ENCODE results near the gene ESYT1.
A peak's percentile ranks its signal among the peaks of the same experiment; 100 is the strongest.
"Not testable (repeated sequence)": the region's sequence is repeated elsewhere in the genome, so short reads cannot be mapped to it uniquely, and the experiment has no call there.

Gene ESYT1

DNA sequence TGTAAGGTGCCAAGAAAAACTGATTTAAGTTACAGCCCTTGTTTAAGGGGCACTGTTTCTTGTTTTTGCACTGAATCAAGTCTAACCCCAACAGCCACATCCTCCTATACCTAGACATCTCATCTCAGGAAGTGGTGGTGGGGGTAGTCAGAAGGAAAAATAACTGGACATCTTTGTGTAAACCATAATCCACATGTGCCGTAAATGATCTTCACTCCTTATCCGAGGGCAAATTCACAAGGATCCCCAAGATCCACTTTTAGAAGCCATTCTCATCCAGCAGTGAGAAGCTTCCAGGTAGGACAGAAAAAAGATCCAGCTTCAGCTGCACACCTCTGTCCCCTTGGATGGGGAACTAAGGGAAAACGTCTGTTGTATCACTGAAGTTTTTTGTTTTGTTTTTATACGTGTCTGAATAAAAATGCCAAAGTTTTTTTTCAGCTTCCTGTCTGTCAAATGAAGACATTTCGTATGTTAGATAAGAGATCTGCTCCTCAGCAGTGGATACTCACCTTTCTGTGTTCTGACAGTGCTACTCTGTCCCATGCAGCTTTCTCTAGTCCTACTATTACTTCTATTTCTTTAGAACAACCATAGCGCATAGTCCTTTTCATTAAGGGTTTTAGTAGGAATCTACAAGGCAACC is 24.9 kb upstream of the ESYT1 start:
- no peak for DNase-seq (ENCODE audit: low read depth)

- DNase-seq (ENCODE audit: low read depth), result no peak
These were observed 24.3 kb upstream of the ESYT1 start for GRCh38 chr12:56103823-56104108.

DNA sequence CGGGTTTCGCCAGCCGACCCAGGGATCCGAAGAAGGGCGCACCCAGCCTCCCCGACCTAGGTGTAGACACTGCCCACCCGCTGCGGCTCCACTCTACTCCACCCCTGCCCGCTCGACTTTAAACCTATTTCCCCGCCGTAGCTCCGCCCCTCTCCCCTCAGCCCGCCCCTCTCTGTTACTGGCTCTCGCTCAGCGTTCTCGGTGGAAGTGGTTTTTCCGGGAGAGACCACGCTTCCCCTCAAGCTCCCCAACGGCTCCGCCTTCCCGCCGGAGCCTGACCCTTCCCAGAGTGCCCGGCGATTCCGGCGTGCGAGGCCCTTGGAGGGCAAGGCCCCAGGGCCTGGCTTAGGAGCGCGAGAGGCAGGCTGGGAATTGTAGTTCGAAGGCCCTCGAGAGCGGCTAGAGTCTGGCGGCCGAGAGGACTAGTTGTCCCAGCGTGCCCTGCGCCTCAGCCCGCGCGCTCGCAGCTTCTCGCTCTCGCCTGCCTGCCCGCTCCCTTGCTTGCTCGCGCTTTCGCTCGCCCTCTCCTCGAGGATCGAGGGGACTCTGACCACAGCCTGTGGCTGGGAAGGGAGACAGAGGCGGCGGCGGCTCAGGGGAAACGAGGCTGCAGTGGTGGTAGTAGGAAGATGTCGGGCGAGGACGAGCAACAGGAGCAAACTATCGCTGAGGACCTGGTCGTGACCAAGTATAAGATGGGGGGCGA is 23.8 kb upstream of the ESYT1 start, which contains the start of gene PA2G4:
TSS of gene PA2G4 (plus strand) at position 451 of the 706 bp plus-strand sequence. CDS start at position 630, 179 bp downstream.
- DNase-seq (ENCODE audit: low read depth), result peak; percentile 93

- no peak for DNase-seq (ENCODE audit: low read depth)
These were observed 23.1 kb upstream of the ESYT1 start for GRCh38 chr12:56104815-56105608.

DNA sequence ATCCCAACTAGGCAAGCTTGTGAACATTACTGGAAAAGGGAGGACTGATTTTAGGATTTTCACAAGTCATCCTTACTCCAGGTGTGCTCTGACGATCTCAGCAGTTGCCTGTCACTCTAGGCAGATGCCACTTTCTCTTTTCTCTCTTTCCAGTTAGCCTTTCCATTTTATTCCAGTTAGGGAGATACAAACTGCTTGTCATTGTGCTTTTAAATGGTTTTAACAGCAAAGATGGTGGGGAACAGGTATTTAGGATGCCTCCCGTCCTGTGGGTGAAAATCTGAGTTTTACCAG is 22.5 kb upstream of the ESYT1 start:
- no peak for DNase-seq (ENCODE audit: low read depth)

DNA sequence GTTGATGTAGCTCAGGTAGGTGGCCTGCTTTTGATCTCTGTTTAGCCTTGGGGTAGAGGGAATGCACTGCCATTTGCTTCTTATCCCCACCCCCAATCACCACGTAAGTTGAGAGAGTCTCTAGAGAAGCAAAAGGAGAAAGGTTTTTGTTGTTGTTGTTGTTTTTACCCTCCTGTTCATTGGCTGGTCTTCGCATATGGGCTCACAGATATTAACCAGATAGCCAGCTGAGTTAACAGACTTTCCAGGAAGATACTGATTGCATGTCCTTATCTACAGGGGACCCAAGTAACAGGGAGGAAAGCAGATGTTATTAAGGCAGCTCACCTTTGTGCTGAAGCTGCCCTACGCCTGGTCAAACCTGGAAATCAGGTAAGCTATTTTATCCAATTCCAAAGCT is 20.8 kb upstream of the ESYT1 start:
- no peak for DNase-seq (ENCODE audit: low read depth)

DNA sequence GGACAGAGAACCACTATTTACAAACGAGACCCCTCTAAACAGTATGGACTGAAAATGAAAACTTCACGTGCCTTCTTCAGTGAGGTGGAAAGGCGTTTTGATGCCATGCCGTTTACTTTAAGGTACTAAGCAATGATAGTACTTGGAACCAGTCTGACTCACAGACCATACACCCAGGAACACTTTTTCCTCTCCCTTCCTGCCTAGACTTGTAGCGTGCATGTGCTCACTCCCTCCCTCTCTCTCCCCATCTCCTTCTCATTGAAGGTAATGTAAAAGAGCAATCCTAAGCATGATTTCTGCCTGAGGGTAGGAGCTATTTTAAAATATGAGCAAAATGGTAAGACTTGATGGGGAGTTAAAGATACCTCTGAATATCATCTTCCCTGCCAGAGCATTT is 17.5 kb upstream of the ESYT1 start:
- DNase-seq (ENCODE audit: low read depth), result no peak

GRCh38 chr12:56114084-56114483 is 14.0 kb upstream of the ESYT1 start:
- no peak for DNase-seq (ENCODE audit: low read depth)

GRCh38 chr12:56115329-56115728 is 12.7 kb upstream of the ESYT1 start:
- DNase-seq (ENCODE audit: low read depth), result no peak

DNA sequence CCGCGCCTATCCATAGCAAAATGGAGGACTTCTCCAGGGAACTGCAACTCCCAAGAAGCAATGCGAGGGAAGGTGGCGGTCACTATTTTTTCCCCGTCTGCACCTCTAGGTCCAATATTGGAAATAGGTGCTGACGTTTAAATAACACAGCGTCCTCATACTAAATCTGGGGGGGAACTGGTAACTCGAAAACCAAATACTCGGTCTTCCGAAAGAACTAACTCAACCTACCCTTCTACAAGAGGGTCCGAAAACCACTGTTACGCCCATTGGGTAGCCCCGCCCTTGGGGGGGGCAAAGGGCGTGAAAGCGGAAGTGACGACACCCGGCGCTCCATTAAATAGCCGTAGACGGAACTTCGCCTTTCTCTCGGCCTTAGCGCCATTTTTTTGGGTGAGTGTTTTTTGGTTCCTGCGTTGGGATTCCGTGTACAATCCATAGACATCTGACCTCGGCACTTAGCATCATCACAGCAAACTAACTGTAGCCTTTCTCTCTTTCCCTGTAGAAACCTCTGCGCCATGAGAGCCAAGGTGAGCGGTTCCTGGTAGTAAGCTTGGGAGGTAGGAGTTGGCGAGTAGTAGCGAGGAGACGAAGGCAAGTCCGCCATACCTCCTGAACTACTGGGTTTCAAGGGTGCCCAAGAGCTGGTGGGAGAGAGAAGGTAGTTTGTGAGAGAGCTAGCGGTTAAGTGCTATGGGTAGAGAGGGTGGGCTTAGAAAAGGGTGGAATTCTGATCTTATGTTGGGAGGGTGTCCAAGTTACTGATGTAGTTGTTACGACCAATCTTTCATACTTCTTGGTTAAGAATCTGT is 11.6 kb upstream of the ESYT1 start, which contains the start of gene RPL41:
TSS of gene RPL41 (plus strand) at position 367 of the 815 bp plus-strand sequence.
- DNase-seq (ENCODE audit: low read depth), result peak; percentile 93

DNA sequence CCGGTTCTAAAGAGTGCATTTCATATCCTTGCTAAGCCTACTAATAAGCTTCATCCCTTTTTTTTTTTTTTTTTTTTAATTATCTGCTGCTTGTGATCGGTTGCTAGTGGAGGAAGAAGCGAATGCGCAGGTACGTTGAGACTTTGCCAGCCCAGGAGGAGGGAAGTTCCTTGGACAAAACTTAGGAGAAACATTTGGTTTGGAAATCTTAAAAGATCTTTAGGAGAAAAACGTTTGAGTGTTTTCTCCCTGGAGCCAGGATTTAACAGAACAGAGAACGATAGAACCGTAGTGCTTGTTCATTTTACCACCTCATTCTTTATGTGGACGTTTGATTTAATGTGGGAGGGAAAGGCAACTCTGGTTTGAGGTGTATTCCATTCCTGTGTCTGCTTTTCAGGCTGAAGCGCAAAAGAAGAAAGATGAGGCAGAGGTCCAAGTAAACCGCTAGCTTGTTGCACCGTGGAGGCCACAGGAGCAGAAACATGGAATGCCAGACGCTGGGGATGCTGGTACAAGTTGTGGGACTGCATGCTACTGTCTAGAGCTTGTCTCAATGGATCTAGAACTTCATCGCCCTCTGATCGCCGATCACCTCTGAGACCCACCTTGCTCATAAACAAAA is 10.9 kb upstream of the ESYT1 start:
- DNase-seq (ENCODE audit: low read depth), result not testable (repeated sequence)

DNA sequence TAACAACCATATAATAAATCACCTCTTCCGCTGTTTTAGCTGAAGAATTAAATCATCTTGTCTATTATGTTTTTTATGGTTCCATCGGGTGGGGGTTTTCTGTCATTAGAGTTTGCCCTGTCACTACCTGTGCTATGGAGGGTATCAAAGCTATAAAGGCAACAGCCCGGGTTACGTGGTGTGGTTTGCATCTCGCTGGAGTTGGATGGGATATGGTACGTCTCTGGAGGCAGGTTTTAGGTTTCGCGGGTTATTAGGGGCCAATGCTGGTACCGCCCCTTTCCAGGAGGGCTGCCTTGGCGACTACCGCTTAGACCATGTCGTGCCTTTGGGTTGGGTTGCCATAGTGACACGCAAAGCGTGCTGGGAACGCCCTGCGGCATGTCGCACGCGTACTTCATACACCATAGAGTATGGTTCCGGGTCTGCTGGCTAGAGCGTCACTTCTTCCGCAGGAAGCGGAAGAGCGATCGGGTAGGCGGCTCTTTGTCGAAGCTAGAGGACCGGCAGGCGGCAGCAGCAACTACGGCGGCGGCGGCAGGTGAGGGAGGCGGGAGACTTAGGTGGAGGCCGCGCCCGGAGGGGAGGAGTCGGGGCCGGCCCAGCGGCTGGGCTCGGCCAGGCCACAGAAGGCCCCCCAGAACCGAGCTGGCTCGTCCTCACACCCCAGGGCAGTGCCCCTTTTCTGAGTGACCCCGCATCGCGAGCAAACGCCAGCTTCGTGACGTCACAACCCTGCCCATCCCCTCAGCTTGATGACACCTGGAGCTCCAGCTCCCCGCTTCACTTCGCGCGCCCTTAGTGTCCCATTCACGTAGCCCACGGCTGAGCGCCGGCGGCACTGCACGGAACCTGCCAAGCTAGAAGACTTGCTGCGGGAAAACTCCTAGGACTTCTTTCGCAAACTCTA is 10.0 kb upstream of the ESYT1 start, which contains the start of gene ZC3H10:
TSS of gene ZC3H10 (plus strand) at position 489 of the 910 bp plus-strand sequence. CDS start 2,297 bp downstream, outside the sequence.
- DNase-seq (ENCODE audit: low read depth), result peak; percentile 89

DNA sequence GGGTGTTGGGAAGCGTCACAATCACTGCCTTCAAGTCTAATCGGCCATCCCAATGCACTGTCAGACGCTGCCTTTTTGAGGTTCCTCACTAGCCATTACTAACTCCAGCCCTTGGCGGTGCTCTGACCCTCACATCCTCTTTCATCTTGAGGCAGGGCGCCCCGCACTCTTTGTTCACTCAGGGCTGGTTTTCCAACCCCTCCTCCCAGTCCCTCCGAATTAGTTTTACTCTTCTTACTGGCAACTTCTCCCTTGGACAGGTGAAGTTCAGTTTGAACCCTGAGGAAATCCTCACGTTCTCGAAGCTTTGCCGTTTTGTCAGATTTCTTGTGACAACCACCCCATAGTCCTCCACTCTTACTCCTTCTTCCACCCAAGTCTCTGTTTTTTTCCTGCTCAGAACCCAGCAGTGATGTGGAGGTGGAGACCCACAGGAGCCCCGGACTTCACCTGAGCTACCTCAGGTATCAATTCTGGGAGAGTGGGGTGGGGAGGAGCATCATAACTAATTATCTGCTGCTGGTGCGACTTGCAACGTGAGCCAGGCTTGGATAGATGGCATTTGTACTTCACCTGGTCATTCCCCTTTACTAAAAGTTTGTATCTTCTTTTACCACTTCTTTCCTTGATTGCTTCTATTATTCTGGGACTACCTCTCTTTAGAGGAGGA is 9.2 kb upstream of the ESYT1 start:
- DNase-seq (ENCODE audit: low read depth), result no peak

- DNase-seq (ENCODE audit: low read depth), result peak; percentile 37
These were observed 8.7 kb upstream of the ESYT1 start for GRCh38 chr12:56119361-56119796.

DNA sequence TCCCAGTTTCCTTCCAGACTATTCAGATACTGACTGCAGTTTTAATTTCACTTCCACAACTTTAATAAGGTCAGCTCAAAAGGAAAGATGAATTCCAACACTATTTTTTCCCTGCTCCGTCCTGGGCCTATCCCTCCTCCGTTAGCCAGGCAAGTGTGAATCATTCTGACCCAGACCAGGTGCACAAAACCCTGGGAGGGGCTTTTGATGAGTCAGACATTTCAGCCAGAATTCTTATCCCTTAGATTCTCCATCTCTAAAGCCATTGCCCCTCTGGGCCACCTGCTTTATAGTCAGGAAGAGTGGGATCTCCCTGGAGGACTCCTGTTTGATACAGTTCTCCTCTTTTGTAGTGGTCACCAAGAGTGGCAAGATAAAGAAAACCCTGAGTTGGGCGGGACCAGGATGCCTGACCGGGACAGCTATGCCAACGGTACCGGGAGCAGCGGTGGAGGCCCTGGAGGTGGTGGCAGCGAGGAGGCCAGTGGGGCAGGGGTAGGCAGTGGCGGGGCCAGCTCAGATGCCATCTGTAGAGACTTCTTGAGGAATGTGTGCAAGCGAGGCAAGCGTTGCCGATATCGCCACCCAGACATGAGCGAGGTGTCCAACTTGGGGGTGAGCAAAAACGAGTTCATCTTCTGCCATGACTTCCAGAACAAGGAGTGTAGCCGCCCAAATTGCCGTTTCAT is 7.8 kb upstream of the ESYT1 start:
- DNase-seq (ENCODE audit: low read depth), result no peak

DNA sequence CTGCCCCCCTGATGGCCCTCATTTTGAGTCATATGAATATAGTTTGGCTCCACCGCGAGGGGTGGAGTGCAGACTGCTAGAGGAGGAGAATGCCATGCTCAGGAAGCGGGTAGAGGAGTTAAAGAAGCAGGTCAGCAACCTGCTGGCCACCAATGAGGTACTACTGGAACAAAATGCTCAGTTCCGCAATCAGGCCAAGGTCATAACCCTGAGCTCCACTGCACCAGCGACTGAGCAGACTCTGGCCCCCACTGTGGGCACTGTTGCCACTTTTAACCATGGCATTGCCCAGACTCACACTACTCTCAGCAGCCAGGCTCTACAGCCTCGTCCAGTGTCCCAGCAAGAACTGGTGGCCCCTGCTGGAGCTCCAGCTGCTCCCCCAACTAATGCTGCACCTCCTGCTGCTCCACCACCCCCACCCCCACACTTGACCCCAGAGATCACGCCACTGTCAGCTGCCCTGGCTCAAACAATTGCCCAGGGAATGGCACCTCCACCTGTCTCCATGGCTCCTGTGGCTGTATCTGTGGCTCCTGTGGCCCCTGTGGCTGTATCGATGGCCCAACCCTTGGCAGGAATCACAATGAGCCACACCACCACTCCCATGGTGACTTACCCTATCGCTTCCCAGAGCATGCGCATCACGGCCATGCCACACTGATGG is 6.7 kb upstream of the ESYT1 start:
- no peak for DNase-seq (ENCODE audit: low read depth)

DNA sequence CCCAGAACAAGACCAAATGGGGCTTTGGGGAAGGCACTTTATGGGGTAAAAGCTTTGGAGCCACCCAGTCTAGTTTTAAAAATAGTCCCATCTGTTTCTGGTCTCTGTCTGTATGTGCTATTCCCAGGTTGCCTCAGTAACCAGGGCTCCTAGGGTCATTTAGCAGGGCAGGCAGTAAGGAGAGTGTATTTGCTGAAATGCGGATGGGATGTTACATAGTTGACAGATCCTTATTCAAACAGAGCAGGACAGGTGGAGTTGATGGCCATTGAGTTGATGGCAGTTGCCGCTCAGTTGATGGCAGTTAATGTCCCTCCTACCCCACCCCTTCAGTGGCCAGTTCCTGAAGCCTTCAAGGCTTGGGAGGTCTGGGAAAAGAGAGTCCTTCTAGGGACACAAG is 5.4 kb upstream of the ESYT1 start:
- no peak for DNase-seq (ENCODE audit: low read depth)

DNA sequence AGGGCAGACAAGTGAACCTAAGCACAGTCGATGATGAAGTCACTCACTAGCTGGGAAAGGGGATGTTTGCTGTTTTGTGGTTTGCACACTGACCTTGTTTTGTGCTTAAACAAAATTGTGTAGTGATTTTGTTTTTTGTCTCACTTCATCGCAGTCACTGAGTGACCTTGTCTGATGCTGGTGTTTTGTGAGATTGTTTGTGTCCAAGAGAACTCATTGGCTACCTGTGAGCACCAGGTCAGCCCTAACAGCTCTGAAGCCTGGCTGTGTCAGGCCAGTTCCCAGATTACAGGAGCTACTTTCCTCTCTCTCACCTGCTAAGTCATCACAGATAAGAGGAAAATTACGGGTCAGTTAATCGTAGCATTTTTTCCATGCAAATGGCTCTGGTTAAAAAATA is 3.9 kb upstream of the ESYT1 start:
- DNase-seq (ENCODE audit: low read depth), result no peak

DNA sequence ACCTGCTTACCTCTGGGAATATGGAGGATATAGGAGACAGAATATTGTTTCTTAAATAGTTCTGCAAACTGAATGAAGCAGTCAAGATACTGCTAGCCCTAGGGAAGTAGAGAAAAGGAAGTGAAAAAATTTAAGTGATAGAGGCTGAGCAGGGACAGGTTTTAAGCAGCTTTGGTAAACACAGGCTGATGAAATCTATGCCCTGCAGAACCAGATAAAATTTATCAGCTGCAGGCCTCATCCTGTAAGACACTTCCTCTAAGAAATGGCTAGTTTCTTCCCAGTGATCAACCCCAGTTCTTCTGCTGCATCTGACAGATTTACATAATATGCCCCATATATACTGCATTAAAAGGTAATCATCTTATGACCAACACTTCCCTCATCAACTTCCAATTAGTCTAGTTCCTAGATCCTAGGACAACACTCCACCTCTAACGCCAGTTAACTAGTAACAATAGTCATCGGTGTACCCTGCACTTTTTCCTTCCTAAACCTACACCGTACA is 1.3 kb upstream of the ESYT1 start:
- DNase-seq (ENCODE audit: low read depth), result no peak

All from activated T-cell treated with anti-CD3 and anti-CD28 coated beads for 1 hour (primary cell).